HG03066 (cell line): ENCODE results near the gene SKI.

Experiments
- ATAC-seq: cut with Tn5 transposase; IDR thresholded peaks from one replicate; pipeline ENCODE4 v1.9.1; 2021; ENCODE audit warnings: low read depth; ENCODE audit not compliant: unreplicated experiment

SKI gene

DNA sequence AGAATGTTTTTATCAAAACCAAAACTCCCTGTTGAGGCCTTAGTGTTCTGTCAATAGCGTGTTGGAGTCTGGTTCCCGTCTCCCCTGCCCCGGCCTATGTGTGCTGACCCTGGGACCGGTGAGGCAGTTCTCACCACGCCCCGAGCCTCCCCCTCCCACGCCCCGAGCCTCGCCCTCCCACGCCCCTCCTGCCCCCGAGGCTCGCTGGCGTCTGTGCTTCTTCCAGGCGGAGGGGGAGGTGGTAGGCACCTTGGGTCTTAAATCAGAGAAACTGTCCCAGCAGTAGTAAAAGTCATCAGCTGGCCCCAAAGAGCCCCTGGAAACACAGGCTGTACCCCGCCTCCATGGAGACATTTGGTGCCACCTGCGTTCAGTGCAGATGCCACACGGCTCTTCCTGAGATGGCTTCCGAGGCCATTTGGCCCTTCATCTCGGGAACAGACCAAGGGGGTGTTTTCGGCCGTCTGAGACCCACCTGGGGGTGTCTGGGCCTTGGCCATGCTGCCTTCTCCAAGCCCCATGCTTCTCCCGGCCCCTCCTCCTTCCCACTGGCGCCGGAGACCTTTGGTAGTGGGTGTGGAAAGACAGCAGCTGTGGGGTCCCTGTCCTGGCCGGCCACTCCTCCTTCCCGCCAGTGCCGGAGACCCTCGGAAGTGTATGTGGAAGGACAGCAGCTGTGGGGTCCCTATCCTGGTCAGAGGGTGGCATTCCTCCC is 44.7 kb downstream of the SKI start:
- ATAC-seq, result no peak

DNA sequence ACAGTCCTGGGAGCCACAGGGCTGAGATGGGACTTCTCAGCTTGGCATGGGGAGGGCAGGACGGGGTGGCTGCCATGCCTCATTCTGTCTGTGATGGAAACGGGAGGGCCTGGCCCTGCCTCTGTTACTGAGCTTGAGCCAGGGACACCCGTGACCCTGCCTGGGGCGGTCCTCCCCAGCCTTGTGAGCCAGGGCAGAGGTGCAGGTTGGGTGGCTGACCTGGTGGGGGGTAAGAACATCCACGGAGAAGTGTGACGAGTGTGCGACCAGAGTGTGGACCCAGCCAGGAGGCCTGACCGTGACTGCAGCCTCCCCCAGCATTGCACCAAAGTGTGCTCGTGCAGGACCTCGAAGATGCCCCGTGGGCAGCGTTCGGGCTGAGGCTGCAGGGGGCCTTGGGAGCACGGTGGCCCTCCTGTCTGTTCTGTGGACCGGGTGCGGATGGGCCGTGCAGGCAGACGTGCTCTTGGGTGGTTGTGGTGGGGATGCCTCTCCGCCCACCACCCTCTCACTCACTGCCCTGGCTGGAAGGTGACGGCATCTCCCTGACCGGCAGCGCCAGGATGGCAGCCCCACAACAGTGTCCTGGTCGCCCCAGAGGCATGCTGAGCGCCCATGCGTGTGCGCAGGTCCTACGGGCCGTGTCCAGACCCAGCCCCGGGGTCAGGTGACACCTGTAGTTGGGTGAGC is 45.4 kb downstream of the SKI start:
- no peak for ATAC-seq

DNA sequence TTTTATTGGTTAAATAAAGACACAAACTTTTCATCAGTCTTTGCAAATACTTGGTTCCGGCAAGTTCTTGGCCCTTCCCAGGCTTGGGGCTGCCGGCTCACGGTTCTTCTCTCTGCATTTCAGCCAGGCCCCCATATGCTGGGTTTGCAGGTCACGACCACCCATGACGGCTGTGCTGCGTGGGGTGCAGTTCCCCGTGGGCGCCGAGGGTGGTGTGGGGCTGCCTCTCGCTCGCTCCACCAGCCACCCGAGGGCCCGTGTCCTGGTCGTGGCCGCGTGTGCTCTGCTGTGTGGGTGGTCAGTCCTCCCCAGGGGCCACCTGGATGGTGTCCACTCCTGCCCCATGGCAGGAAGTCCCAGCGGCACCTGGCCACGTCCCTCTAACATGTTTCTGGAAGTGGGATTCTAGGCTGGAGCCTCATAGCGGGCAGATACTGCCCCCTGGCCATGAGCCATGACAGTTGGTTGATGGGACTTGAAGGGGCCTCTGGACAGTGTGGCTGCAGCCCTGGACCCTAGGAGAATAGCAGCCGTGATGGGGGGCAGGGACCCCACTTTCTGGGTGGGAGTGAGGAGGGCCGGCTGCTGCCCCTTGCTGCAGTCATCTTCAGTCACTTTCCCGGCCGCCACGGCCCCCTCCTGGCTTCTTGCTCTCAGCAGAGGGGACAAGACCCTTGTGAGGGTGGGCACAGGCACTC is 46.3 kb downstream of the SKI start:
- no peak for ATAC-seq

DNA sequence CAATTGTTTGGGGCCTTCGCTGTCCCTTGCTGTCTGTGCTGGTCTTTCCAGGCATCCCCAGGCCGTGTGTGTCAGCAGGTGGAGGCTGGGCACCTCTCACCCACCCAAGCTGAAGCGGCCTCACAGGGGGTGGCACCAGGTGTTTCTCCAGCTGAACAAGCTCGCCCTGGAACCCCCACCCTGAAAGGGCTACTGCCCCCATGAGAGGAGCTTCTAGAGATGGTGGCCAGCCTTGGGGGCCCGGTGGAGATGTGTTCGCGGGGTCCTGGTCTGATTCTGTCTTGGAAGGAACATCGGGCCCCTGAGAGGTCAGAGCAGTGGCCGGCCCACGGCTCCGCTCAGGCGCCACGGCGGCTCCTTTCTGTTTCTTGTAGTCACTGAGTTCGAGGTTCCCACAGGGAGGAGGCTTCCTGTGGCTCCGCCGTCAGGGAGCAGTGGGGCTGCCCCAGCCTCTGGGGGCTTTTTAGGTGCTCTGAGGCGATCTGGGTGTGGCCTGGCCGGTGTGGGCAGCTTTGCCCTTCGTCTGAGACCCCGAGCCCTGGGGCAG is 46.9 kb downstream of the SKI start:
- no peak for ATAC-seq

DNA sequence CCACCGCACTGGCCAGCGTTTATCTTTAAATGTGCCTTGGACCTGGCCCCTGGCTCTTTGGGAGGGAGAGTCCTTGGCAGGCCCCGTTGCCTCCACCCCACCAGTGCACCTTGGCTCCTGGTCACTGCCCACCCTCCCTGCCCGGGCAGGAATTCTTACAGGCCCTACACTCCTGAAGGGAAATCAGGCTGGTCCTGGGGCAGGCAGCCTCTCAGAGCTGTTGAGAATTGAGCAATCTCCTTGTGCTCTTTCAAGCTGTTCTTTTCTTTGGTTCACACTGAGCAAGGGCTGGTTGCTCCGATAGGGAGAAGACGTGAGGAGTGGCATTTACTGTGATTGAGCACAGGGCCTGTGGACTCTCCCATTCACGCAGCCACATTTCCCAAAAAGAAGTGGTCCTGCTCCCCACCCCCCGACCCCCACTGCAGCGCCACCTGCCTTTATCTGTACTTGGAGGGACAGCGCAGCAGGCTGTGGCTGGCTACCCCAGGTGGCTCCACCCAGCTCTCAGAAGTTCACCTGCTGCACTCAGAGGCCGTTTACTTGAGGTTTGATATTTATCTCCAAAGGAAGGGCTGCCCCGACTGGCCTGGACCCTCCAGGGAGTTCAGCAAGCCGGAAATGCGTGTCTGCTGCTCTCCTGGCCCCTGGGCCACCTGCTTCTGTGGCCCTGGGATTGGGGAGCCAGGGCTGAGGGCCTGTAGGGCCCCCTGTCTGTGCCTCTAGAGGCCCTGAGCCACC is 47.8 kb downstream of the SKI start:
- ATAC-seq, result no peak

DNA sequence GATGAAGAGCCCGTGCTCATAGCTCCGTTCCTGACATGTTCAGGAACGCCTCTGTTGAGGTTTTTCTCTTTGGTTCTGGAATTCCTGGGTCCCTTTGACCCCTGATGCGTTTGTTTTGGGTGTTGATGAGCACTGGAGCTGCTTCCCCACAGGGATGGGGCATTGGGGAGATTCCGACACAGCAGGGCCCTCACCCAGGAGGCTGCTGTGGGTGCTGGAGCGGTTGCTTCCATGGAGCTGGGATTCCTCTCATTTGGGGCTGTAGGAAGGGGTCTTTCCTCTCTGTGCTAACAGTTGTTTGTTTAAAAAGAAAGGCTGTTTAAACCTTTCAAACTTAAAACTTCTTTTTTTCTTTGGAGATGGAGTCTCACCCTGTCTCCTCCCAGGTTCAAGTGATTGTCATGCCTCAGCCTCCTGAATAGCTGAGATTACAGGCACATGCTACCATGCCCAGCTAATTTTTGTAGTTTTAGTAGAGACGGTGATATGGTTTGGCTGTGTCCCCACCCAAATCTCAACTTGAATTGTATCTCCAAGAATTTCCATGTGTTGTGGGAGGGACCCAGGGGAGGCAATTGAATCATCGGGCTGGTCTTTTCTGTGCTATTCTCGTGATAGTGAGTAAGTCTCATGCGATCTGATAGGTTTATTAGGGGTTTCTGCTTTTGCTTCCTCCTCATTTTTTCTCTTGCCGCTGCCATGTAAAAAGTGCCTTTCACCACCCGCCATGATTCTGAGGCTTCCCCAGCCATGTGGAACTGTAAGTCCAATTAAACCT is 48.9 kb downstream of the SKI start:
- no peak for ATAC-seq

DNA sequence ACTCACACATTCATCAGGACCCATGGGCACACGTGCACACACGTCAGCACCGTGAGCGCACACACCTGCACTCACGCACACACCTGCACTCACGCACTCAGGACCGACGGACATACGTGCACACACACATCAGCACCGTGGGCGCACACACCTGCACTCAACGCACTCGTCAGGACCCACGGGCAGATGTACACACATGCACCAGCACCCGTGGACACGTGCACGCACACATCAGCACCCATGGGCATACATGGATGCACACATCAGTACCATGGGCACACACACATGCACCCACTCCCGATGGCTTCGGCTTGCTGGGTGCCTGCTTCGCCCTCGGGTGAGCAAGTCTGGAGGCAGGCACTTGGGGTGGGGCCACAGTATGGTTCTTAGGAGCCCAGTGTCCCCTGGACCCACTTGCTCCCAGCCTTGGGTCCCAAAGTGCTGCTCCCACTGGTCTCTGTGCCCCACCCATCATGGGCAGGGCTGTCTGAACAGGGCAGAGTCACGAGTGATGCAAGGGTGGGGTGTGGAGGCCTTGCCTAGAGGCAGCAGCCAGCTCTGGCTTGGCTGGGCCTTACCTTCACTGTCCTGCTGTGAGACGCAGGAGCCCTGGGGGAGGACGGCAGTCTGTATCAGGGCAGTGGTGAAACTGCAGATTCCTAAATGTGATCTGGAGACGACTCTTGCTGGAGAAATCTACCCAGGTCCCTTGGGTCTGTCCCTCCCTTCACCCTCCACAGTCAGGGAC is 49.8 kb downstream of the SKI start:
- no peak for ATAC-seq

DNA sequence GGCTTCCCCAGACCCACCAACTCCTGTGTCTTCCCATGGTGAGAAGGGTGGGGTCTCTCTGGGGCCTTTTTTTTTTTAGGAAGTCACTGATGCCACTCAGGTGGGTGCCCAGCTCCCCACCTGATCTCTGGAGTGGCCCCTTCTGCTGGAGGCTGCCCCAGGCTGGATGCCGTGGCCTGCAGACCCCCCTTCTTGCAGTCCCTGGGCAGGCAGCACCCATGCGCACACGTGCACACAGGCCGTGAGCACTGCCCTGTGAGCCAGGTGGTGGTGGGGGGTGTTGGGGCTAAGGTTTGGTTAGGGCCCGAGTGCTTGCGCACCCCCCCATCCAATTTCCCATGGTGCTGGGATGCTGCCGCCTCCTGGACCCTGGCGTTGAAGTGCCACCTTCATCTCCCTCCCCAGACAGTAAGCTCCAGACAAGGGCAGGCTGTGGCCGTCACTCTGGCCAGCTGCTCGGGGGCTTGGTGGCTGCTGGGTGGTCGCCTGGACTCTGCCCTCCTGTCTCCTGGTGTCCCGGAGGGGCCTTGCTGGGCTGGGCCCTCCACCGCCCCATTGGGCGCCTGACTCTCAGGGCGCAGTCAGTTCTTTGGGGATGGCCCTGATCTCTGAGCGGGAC is 50.6 kb downstream of the SKI start:
- no peak for ATAC-seq

DNA sequence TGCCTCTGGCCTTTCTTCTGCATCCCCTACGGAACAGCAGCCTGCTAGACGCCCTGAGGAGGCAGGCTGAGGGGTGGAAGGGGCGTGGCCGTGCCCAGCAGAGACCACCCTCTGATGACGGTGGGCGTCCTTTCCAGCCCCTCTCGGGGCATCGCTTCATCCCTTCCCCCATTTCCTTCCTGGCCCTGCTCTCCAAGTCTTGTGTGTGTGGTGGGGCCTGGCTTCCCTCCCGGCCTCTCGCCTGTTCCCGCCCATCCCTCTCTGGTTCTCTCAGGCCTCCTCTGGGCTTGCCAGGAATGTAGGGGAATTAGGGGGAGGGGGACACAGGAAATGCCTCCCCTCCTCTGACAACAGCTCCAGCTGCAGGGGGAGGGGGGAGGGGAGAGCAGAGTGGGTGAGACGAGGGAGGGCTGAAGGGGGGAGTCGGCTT is 51.1 kb downstream of the SKI start:
- no peak for ATAC-seq

DNA sequence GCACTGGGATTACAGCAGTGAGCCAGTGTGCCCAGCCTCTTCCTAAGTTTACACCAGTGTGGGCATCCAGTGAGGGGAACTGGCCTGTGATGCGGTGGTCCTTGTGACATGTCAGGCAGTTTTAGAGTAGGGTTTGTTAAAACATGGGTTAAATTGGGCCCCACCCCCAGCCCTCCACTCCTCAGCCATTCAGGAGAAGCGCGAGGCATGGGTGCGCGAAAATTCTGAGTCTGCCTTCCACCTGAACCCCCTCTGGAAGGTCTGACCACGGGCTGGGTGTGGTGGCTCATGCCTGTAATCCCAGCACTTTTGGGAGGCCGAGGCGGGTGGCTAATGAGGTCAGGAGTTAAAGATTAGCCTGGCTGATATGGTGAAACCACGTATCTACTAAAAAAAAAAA is 51.7 kb downstream of the SKI start:
- no peak for ATAC-seq

DNA sequence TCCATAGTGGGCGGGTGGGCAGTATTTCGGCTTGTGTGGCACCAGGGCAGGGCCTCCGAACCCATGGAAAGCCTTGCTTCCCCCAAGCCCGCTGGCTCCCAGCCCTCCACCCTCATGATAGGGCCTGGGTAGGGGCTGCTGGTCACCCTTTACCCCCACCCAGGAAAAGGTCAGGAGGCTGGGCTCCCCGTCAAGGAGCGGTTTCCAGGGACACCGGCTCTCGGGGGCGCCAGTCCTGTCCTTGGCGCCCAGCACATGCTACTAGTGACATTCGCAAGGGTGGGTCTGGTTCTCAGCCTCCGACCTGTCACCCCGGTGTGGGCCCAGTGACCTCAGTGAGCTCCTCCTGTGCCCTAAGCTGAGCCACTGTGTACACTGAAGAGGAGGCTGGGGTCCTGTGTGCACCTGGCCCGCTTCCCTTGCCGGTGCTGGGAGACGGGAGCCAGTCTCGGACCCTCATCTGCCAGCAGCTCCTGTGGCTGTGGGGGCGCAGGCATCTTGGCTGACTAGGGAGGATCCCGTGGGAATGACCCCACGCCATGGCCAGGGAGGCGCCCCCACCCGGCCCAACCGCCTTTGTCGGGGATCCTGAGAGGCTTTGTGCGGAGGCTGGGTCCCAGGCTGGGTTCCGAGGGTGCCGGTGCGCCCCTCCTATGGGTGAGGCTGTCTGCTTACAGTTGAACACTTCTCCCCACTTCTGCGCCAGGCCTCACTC is 54.6 kb downstream of the SKI start:
- no peak for ATAC-seq

DNA sequence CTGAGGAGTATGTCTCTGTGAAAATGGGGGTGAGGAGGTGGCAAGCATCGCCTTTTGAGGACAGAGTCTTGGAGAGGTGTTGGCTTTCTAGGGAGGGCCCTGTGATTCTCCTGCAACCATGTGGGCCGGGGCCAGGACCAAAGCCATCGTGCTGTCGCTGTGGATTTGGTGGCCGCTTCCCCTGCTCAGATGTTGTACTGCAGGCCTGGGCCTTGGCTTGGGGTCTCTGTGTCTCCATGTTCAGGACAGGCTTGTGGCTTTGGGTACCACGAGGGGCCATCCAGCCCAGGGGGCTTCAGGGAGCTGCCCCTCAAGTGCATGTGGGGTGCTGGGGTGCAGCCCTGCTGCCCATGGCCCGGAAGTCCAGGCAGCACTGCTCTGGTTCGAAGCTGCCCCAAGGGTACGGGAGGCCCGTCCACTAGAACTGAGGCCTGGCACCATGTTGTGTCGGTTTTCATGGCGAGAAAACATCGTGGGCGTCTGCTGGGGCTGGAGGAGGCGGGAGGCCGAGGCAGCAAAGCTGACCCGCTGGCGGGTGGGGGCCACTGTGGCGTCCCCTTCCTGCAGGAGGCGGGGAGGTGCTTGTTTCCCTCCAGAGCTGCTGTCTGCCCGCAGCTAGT is 55.4 kb downstream of the SKI start:
- no peak for ATAC-seq

DNA sequence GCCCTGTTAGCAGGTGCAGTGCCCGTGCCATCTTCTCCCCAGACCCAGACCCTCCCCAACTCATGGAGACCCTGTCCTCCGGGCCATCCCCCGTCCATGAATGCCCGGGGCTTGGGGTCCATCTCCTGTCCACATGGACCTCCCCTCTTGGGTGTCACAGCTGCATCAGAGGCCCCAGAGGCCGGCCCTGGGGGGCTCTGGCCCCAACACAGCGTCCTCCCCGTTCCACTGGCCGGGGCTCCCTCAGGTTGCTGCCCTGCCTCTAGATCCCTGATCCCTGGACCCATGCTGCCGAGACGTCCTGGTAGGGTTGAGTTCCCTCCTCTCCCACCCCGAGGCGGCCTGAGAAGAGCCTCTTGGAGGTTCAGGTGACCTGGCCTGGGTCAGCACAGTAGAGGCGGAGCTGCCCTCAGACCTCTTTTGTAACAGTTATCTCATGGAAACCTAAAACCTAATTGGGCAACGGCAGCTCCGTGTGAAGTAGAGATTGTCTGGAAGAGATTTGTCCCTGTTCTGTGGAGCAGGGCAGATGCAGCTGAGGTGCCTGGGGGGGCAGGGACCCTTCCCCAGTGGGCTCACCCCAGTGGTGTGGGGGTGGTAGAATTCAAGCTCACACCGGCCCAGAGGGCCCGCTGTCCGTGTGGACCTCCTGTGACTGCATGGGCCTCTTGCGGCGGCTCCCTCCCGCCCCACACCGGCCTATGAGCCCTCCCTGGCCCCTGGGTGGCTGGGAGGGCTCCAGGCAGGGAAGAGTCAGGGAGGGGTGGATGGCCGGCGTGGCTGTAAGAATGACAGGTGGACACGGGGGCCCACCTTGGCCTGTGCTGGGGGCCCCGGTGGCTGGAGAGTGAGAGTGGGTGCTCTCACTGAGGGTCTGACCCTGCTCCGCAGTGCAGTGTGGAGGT is 56.1 kb downstream of the SKI start:
- no peak for ATAC-seq

DNA sequence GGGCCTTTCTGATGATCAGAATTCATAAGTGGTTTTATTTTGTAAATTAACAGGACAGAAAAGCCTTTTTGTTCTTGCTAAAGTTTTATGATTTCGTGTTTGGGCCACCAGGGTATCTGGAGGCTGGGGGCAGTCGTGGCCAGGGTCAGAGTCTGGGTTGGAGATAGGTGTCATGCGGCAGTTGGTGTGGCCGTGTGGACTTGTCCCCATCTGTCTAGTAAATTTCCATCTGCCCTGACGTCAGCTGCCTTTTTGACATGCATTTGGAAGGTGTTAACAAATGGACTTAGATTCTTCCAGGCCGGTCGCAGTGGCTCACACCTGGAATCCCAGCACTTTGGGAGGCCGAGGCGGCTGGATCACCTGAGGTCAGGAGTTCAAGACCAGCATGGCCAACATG is 56.8 kb downstream of the SKI start:
- ATAC-seq, result no peak

DNA sequence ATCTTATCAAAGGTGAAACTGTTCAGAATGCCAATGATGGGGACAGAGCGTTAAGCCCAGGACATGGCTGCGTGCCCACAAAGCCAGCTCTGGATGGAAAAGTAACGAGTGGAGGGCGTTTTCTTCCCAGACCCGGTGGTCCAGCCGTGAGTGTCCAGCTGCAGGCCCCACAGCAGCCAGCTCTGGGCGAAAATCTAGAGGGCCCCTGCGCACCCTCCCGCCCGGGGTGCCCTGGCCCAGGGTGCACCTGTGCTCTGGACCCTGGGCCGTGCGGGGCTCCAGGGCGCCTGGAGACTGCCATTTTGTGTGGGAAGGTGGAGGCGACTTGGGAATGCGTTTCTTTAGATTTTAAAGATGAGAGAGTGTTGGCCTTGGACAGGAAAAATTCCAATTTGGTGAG is 58.8 kb downstream of the SKI start:
- ATAC-seq, result no peak

DNA sequence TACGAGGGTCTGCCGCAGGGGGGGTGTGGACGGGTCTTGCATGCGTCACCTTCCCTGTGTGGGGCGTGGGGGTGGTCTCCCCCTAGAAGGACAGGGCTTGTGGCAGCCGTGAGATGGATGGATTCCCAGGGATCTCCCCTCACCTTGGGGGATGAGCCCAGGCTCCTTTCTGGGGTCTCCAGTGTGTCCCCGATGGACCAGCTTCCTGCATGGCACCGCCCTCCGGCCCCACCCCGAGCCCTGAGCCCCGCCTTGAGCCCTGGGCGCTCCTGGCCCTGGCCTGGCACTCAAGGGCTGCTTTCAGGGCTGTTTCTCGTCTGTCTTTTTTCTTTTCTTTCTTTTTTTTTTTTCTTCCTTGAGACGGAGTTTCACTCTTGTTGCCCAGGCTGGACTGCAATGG is 59.5 kb downstream of the SKI start:
- ATAC-seq, result no peak

DNA sequence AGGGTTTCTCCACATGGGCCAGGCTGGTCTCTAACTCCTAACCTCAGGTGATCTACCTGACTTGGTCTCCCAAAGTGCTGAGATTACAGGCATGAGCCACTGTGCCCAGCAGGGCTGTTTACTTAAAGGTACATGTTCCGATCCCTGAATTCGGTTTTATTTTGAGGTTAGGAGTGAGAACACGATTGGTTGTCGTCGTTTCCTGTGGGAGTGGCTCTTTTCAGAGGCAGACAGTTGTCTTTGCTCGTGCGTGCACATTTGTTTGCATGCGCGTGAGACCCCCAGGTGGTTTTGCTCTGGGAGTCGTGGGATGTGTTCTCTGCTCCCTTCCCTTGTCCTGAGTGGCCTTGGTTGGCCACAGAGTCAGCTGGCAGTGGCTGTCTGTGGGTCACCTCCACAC is 60.2 kb downstream of the SKI start:
- no peak for ATAC-seq
